GM19238 (cell line): Measurements from ENCODE around the gene ADARB2.

Experiments used
- DNase-seq: peaks from one replicate; pipeline ENCODE4 v3.0.0; 2011; ENCODE audit warnings: low spot score; ENCODE audit not compliant: insufficient read length

ADARB2 gene

GRCh38 chr10:1182280-1183032 is 554.9 kb downstream of the ADARB2 start:
- DNase-seq = no peak

GRCh38 chr10:1180836-1181235 is 556.5 kb downstream of the ADARB2 start:
- no peak for DNase-seq

- no peak for DNase-seq
Observed at GRCh38 chr10:1180071-1180730, 557.1 kb downstream of the ADARB2 start.

- DNase-seq = no peak
Observed at GRCh38 chr10:1179346-1180070, 557.8 kb downstream of the ADARB2 start.

GRCh38 chr10:1178506-1178905 is 558.8 kb downstream of the ADARB2 start:
- no peak for DNase-seq

GRCh38 chr10:1177936-1178335 is 559.4 kb downstream of the ADARB2 start:
- no peak for DNase-seq

GRCh38 chr10:1175956-1176565 is 561.3 kb downstream of the ADARB2 start:
- no peak for DNase-seq

GRCh38 chr10:1174022-1174421 is 563.3 kb downstream of the ADARB2 start:
- no peak for DNase-seq

GRCh38 chr10:1173091-1173490 is 564.2 kb downstream of the ADARB2 start:
- no peak for DNase-seq

- no peak for DNase-seq
Observed at GRCh38 chr10:1172256-1172984, 564.9 kb downstream of the ADARB2 start.

- DNase-seq = no peak
Observed at GRCh38 chr10:1171586-1171985, 565.7 kb downstream of the ADARB2 start.

- no peak for DNase-seq
Observed at GRCh38 chr10:1171182-1171581, 566.1 kb downstream of the ADARB2 start.

GRCh38 chr10:1170867-1171180 is 566.5 kb downstream of the ADARB2 start:
- no peak for DNase-seq

- DNase-seq = no peak
Observed at GRCh38 chr10:1169981-1170866, 567.1 kb downstream of the ADARB2 start.

GRCh38 chr10:1169186-1169885 is 568.0 kb downstream of the ADARB2 start:
- DNase-seq = no peak

GRCh38 chr10:1168763-1169162 is 568.6 kb downstream of the ADARB2 start:
- no peak for DNase-seq

- no peak for DNase-seq
Observed at GRCh38 chr10:1166828-1167275, 570.5 kb downstream of the ADARB2 start.

GRCh38 chr10:1166101-1166827 is 571.1 kb downstream of the ADARB2 start:
- DNase-seq = no peak

- DNase-seq = no peak
Observed at GRCh38 chr10:1163831-1164230, 573.5 kb downstream of the ADARB2 start.
